Mesendoderm (in vitro differentiated cells): Measurements from ENCODE around the gene OR1M1.
A peak's percentile ranks its signal among the peaks of the same experiment; 100 is the strongest.

Experiments
- DNase-seq: peaks from one replicate; pipeline ENCODE4 v3.0.0; 2013
- H2AK5ac ChIP-seq: 2 replicates; pipeline ENCODE4 v1.6.1; 2013; ENCODE audit warnings: low read length, inconsistent platforms
- H2BK120ac ChIP-seq: 2 replicates; pipeline ENCODE4 v1.6.1; 2013; ENCODE audit warnings: low read depth, mild to moderate bottlenecking, low read length, moderate library complexity, mixed read lengths
- H2BK15ac ChIP-seq: replicated peaks from 2 replicates; pipeline ENCODE4 v1.6.1; 2013; ENCODE audit warnings: low read depth, mild to moderate bottlenecking, moderate library complexity
- H2BK5ac ChIP-seq: 2 replicates; pipeline ENCODE4 v1.6.1; 2013; ENCODE audit warnings: low read length, inconsistent platforms
- H3K18ac ChIP-seq: 2 replicates; pipeline ENCODE4 v1.6.1; 2013; ENCODE audit warnings: mild to moderate bottlenecking, low read length, mixed read lengths
- H3K23ac ChIP-seq: one replicate; pipeline ENCODE4 v1.6.1; 2013; ENCODE audit warnings: low read length
- H3K27ac ChIP-seq: 2 replicates; pipeline ENCODE4 v1.5.1; 2013; ENCODE audit warnings: low read depth, mild to moderate bottlenecking, inconsistent platforms, low read length, moderate library complexity
- H3K27me3 ChIP-seq: 2 replicates; pipeline ENCODE4 v1.6.1; 2013; ENCODE audit warnings: low read length, control low read depth, mild to moderate bottlenecking, inconsistent platforms; ENCODE audit not compliant: insufficient read depth, poor library complexity
- H3K36me3 ChIP-seq: 2 replicates; pipeline ENCODE4 v1.6.1; 2013; ENCODE audit warnings: low read length, inconsistent platforms; ENCODE audit not compliant: control insufficient read depth, insufficient read depth
- H3K4ac ChIP-seq: one replicate; pipeline ENCODE4 v1.6.1; 2013; ENCODE audit warnings: low read depth, mild to moderate bottlenecking, low read length, moderate library complexity
- H3K4me1 ChIP-seq: 2 replicates; pipeline ENCODE4 v1.6.1; 2013; ENCODE audit warnings: low read depth, low read length, inconsistent platforms; ENCODE audit not compliant: control insufficient read depth
- H3K4me2 ChIP-seq: 2 replicates; pipeline ENCODE4 v1.6.1; 2013; ENCODE audit warnings: low read length
- H3K4me3 ChIP-seq: 2 replicates; pipeline ENCODE4 v1.5.1; 2013; ENCODE audit warnings: mild to moderate bottlenecking, low read length
- H3K56ac ChIP-seq: one replicate; pipeline ENCODE4 v1.6.1; 2013; ENCODE audit warnings: low read length
- H3K79me1 ChIP-seq: 2 replicates; pipeline ENCODE4 v1.6.1; 2013; ENCODE audit warnings: low read length, inconsistent platforms
- H3K79me2 ChIP-seq: 2 replicates; pipeline ENCODE4 v1.6.1; 2013; ENCODE audit warnings: mild to moderate bottlenecking, low read length; ENCODE audit not compliant: control insufficient read depth, insufficient read depth
- H3K9ac ChIP-seq: 2 replicates; pipeline ENCODE4 v1.6.1; 2013; ENCODE audit warnings: low read length, inconsistent platforms
- H4K5ac ChIP-seq: one replicate; pipeline ENCODE4 v1.6.1; 2013; ENCODE audit warnings: low read length
- H4K8ac ChIP-seq: one replicate; pipeline ENCODE4 v1.6.1; 2013; ENCODE audit warnings: low read depth, mild to moderate bottlenecking, control low read depth, low read length, moderate library complexity
- WGBS: extraction: QIAGEN DNeasy Blood & Tissue Kit; methylation state at CpG from one replicate; pipeline ENCODE4 v1.1.7; 2013; ENCODE audit warnings: low lambda C conversion rate, missing lambda C conversion rate; ENCODE audit not compliant: insufficient coverage; ENCODE audit errors: extremely low coverage; 5-methylcytosine and 5-hydroxymethylcytosine counted together

The OR1M1 gene

DNA sequence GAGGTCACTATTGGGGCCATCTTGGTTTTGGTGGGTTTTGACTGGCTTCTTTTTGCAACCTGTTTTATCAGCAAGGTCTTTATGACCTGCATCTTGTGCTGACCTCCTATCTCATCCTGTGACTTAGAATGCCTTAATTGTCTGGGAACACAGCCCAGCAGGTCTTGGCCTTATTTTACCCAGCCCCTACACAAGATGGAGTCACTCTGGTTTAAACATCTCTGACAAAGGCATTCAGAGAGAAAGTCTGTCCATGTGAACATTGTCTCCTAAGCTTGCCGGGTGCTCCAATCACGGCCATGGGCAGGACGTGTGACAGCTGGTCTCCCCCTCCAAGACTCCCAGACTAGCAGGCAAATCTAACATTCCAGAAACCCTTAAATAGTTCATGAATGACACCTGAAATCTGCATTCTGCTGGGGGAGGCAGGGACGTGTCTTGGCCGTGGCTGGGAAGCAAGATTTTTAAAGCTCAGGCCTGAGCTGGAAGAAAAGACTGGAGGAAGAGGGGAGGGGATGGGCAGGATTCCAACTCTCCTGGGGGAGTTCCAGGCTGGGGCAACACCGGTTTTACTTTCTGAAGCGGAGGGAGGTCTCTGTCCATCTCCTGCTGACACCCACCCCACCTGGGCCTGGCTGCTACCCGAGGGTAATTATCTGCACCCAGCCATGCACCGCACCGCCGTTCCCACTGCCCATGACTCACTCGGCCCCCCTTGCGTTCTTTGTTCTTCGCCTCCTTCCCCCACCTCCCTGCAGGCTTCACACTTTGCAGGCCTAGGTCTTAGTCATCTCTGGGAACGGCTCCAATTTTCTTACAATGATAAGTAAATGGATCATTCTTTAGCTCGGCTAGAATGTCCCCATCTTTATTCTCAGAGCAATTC is 11.6 kb upstream of the OR1M1 start:
- no CpG with 5 or more reads among the region's 16 CpGs for WGBS
- H4K5ac ChIP-seq = no peak overlapping the region
- DNase-seq = peak; percentile 95
- H3K27ac ChIP-seq = peak overlapping the region; percentile 15
- no peak overlapping the region for H2BK120ac ChIP-seq
- H3K56ac ChIP-seq = peak overlapping the region; percentile 58
- H3K18ac ChIP-seq = no peak overlapping the region
- no peaks in the 10 kb centered on the region for H3K27me3 ChIP-seq
- no peak overlapping the region for H2BK5ac ChIP-seq
- no peak overlapping the region for H2BK15ac ChIP-seq
- no peak overlapping the region for H3K23ac ChIP-seq
- H3K79me1 ChIP-seq = no peaks in the 10 kb centered on the region
- no peak overlapping the region for H3K4me3 ChIP-seq
- peaks cover 2% of the 10 kb centered on the region for H3K4me1 ChIP-seq
- no peaks in the 10 kb centered on the region for H3K36me3 ChIP-seq
- H3K4ac ChIP-seq = no peak overlapping the region
- no peaks in the 10 kb centered on the region for H3K79me2 ChIP-seq
- H2AK5ac ChIP-seq = no peak overlapping the region
- no peak overlapping the region for H4K8ac ChIP-seq
- no peak overlapping the region for H3K9ac ChIP-seq
- H3K4me2 ChIP-seq = no peak overlapping the region

DNA sequence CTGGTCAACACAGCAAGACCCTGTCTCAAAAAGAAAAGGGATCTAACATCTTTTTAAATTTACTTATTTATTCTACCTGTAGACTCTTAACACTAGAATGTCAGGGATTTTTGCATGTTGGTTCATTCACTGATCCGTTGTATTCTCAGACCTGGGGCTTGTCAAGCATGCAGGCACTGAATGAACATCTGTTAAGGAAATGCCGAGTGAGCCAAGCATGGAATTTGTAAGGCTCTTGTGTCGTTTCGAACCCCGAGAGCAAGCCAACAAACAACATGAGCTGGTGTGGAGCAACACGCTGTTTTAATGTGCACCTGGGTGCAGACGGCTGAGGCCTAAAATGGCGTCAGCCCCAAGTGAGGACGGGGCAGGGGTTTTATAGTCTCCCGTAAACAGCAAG is 10.0 kb upstream of the OR1M1 start:
- no peak overlapping the region for H3K27ac ChIP-seq
- no peak overlapping the region for H3K18ac ChIP-seq
- no peak overlapping the region for H3K4me2 ChIP-seq
- no peak overlapping the region for H2BK5ac ChIP-seq
- no peak overlapping the region for H4K5ac ChIP-seq
- H3K4ac ChIP-seq = no peak overlapping the region
- peaks cover 2% of the 10 kb centered on the region for H3K4me1 ChIP-seq
- H3K56ac ChIP-seq = no peak overlapping the region
- H3K4me3 ChIP-seq = no peak overlapping the region
- H3K79me2 ChIP-seq = no peaks in the 10 kb centered on the region
- no peak overlapping the region for H3K23ac ChIP-seq
- H2BK120ac ChIP-seq = no peak overlapping the region
- H4K8ac ChIP-seq = no peak overlapping the region
- no peaks in the 10 kb centered on the region for H3K27me3 ChIP-seq
- no CpG with 5 or more reads among the region's 10 CpGs for WGBS
- no peak for DNase-seq
- no peaks in the 10 kb centered on the region for H3K36me3 ChIP-seq
- H3K79me1 ChIP-seq = no peaks in the 10 kb centered on the region
- H2BK15ac ChIP-seq = no peak overlapping the region
- H3K9ac ChIP-seq = no peak overlapping the region
- H2AK5ac ChIP-seq = no peak overlapping the region

DNA sequence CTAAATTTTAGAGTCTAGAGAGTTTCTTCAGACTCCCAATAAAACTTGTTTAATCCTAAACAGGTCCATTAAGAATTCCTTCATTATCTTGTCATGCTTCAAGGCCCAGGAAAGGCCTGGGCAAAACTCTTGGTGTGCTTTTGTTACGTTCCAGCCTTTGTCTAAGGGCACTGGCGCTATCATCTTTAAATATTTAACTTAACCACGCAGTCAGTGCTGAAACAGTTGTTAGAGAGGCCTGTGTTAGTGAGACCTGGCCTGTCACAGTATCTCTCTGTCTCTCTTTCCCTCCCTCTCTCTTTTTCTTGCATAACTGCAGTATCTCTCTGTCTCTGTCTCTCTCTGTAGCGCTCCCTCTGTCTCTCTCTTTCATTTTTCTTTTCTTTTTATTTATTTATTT is 8.2 kb upstream of the OR1M1 start:
- H3K18ac ChIP-seq = no peak overlapping the region
- DNase-seq = no peak

DNA sequence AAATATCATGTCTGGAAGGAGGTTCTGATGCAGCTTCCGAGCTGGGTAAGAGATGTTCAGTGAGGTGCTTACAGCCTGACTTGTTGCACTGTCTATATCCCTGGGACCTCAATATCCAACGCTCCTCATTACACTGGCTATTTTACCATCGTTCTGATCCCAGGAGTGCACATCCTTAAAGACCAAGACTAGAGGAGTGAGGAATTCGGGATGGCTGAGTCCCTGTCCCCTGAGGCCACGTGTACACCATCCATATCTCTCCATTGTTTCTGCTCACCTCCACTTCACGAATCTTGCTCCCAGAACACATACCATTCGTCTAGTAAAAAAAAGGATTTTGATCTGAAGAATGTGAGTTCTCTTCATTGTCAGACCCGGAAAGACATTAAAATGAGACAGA is 20.5 kb downstream of the OR1M1 start, which contains the start of gene OR7G2:
Gene OR7G2 (minus strand): TSS at position 101 of the 400 bp plus-strand sequence. CDS start 4,232 bp downstream, outside the sequence.
- H4K5ac ChIP-seq = no peak within 1 kb of the TSS
- no peaks in the 10 kb centered on the region for H3K79me2 ChIP-seq
- H3K18ac ChIP-seq = no peak within 1 kb of the TSS
- no peaks in the 10 kb centered on the region for H3K79me1 ChIP-seq
- no peak within 1 kb of the TSS for H2BK15ac ChIP-seq
- no peak within 1 kb of the TSS for H2BK120ac ChIP-seq
- H3K56ac ChIP-seq = no peak within 1 kb of the TSS
- H3K9ac ChIP-seq = no peak within 1 kb of the TSS
- H3K4me3 ChIP-seq = no peak within 1 kb of the TSS
- H3K27ac ChIP-seq = no peak within 1 kb of the TSS
- H3K4me1 ChIP-seq = no peaks in the 10 kb centered on the region
- H3K4me2 ChIP-seq = no peak within 1 kb of the TSS
- no peak within 1 kb of the TSS for H2AK5ac ChIP-seq
- DNase-seq = no peak
- H3K36me3 ChIP-seq = no peaks in the 10 kb centered on the region
- H3K23ac ChIP-seq = no peak within 1 kb of the TSS
- no peak within 1 kb of the TSS for H4K8ac ChIP-seq
- H2BK5ac ChIP-seq = no peak within 1 kb of the TSS
- no peak within 1 kb of the TSS for H3K4ac ChIP-seq
- H3K27me3 ChIP-seq = no peaks in the 10 kb centered on the region
- no CpG with 5 or more reads among the region's 8 CpGs for WGBS

More for the DNA sequence above, 8.2 kb upstream of the OR1M1 start:
- H2AK5ac ChIP-seq = no peak overlapping the region
- H3K27me3 ChIP-seq = no peaks in the 10 kb centered on the region
- H2BK120ac ChIP-seq = no peak overlapping the region
- no peak overlapping the region for H3K4me2 ChIP-seq
- peaks cover 2% of the 10 kb centered on the region for H3K4me1 ChIP-seq
- no peak overlapping the region for H3K9ac ChIP-seq
- no peak overlapping the region for H3K4ac ChIP-seq
- H3K27ac ChIP-seq = no peak overlapping the region
- H3K56ac ChIP-seq = no peak overlapping the region
- no peaks in the 10 kb centered on the region for H3K79me1 ChIP-seq
- no peak overlapping the region for H4K5ac ChIP-seq
- H2BK15ac ChIP-seq = no peak overlapping the region
- H3K36me3 ChIP-seq = no peaks in the 10 kb centered on the region
- H3K79me2 ChIP-seq = no peaks in the 10 kb centered on the region
- no peak overlapping the region for H3K23ac ChIP-seq
- no peak overlapping the region for H2BK5ac ChIP-seq
- H4K8ac ChIP-seq = no peak overlapping the region
- no peak overlapping the region for H3K4me3 ChIP-seq
- no CpG with 5 or more reads among the region's 4 CpGs for WGBS

DNA sequence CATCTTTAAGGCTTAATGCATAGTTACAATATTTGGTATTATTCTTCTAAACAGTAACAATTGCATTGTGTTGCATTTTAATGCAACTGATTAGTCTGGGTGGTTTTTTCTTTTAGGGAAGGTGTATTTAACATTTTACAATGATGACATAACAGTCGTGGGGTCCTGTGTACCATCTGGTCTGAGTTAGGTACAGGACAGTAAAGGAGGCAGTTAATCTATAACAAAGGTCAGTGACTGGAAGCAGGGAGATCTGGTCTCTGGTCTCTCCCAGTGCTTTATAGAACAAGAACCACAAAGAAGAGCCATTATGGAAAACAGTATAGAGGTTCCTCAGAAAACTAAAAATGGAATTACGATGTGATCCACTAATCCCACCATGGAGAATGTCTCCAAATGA is 23.1 kb downstream of the OR1M1 start:
- H2BK5ac ChIP-seq = no peak overlapping the region
- no peak overlapping the region for H3K4ac ChIP-seq
- no peaks in the 10 kb centered on the region for H3K27me3 ChIP-seq
- H4K5ac ChIP-seq = no peak overlapping the region
- no peak overlapping the region for H3K27ac ChIP-seq
- H2BK120ac ChIP-seq = no peak overlapping the region
- H3K4me3 ChIP-seq = no peak overlapping the region
- no peak for DNase-seq
- H2BK15ac ChIP-seq = no peak overlapping the region
- H3K36me3 ChIP-seq = no peaks in the 10 kb centered on the region
- no peak overlapping the region for H2AK5ac ChIP-seq
- H3K18ac ChIP-seq = no peak overlapping the region
- no CpG with 5 or more reads among the region's 2 CpGs for WGBS
- H3K79me1 ChIP-seq = no peaks in the 10 kb centered on the region
- H3K4me2 ChIP-seq = no peak overlapping the region
- H3K79me2 ChIP-seq = no peaks in the 10 kb centered on the region
- H3K23ac ChIP-seq = no peak overlapping the region
- no peak overlapping the region for H3K56ac ChIP-seq
- H3K4me1 ChIP-seq = no peaks in the 10 kb centered on the region
- no peak overlapping the region for H4K8ac ChIP-seq
- no peak overlapping the region for H3K9ac ChIP-seq
